Neural cell (in vitro differentiated cells): ENCODE data around the gene AHNAK2. TPM values are rescaled to one million over a fixed set of nuclear protein-coding genes. Genes with fewer than 3 reads are reported as not detected.
"Not testable (repeated sequence)": the region's sequence is repeated elsewhere in the genome, so short reads cannot be mapped to it uniquely, and the experiment has no call there.

ENCODE experiments used
- H2AFZ ChIP-seq: fragments of 200-600, 300-800 bp; sonication (generic), shearing (Covaris generic); 2 replicates; pipeline ENCODE4 v1.6.0; 2014; ENCODE audit warnings: low read depth, mild to moderate bottlenecking, antibody characterized with exemption, low read length, moderate library complexity
- H3F3A ChIP-seq: fragments of 200-600 bp; shearing (Covaris generic); 2 replicates; pipeline ENCODE4 v1.6.1; 2016; ENCODE audit warnings: mild to moderate bottlenecking, moderate library complexity, mixed read lengths, antibody characterized with exemption, low read length; ENCODE audit not compliant: insufficient read depth, poor library complexity, severe bottlenecking
- H3K27ac ChIP-seq: fragments of 200-600, 300-800 bp; sonication (generic), shearing (Covaris generic); 2 replicates; pipeline ENCODE4 v1.5.1; 2014; ENCODE audit warnings: mild to moderate bottlenecking, low read length, moderate library complexity
- H3K27me3 ChIP-seq: fragments of 300-800, 200-600 bp; sonication (generic), shearing (Covaris generic); 2 replicates; pipeline ENCODE4 v1.6.0; 2014; ENCODE audit warnings: mild to moderate bottlenecking, low read depth, low read length, moderate library complexity; ENCODE audit not compliant: insufficient read depth
- H3K36me3 ChIP-seq: fragments of 300-800, 200-600 bp; sonication (generic), shearing (Covaris generic); 2 replicates; pipeline ENCODE4 v1.5.1; 2014; ENCODE audit warnings: mild to moderate bottlenecking, antibody characterized with exemption, low read length, moderate library complexity; ENCODE audit not compliant: insufficient read depth
- H3K4me2 ChIP-seq: fragments of 300-800, 200-600 bp; sonication (generic), shearing (Covaris generic); 2 replicates; pipeline ENCODE4 v1.6.0; 2014; ENCODE audit warnings: mild to moderate bottlenecking, low read length
- H3K4me3 ChIP-seq: fragments of 300-800, 200-600 bp; sonication (generic), shearing (Covaris generic); 2 replicates; pipeline ENCODE4 v1.5.1; 2014; ENCODE audit warnings: mild to moderate bottlenecking, low read length, moderate library complexity
- H3K79me2 ChIP-seq: fragments of 200-600 bp; shearing (Covaris generic); replicated peaks from 2 replicates; pipeline ENCODE4 v1.6.0; 2014; ENCODE audit warnings: mild to moderate bottlenecking, low read length, moderate library complexity; ENCODE audit not compliant: insufficient read depth
- H3K9ac ChIP-seq: fragments of 300-800, 200-600 bp; sonication (generic), shearing (Covaris generic); 2 replicates; pipeline ENCODE4 v1.6.1; 2016; ENCODE audit warnings: mild to moderate bottlenecking, low read length, mixed read lengths
- H3K9me2 ChIP-seq: fragments of 200-600 bp; shearing (Covaris generic); 2 replicates; pipeline ENCODE4 v1.6.1; 2016; ENCODE audit warnings: mild to moderate bottlenecking, low read length, mixed read lengths; ENCODE audit not compliant: insufficient read depth
- H3K9me3 ChIP-seq: fragments of 200-600, 300-800 bp; sonication (generic), shearing (Covaris generic); 2 replicates; pipeline ENCODE4 v1.6.1; 2016; ENCODE audit warnings: mild to moderate bottlenecking, mixed run types, low read length, moderate library complexity, mixed read lengths
- H4K20me1 ChIP-seq: fragments of 200-600 bp; shearing (Covaris generic); 2 replicates; pipeline ENCODE4 v1.6.1; 2016; ENCODE audit warnings: mild to moderate bottlenecking, mixed run types; ENCODE audit not compliant: insufficient read depth
- EP300 ChIP-seq: fragments of 450-650 bp; conservative IDR thresholded peaks from 2 replicates; pipeline ENCODE4 v1.6.1; 2014; ENCODE audit warnings: antibody characterized with exemption, mild to moderate bottlenecking, moderate library complexity; ENCODE audit not compliant: poor library complexity, severe bottlenecking
- EZH2 ChIP-seq: fragments of 200-600, 300-800 bp; shearing (Covaris generic), sonication (generic); IDR thresholded peaks from 2 replicates; pipeline ENCODE4 v1.6.1; 2014; ENCODE audit warnings: antibody characterized with exemption, low read length, borderline replicate concordance, mild to moderate bottlenecking; ENCODE audit not compliant: insufficient read depth, poor library complexity, severe bottlenecking
- MXI1 ChIP-seq: fragments of 450-650 bp; conservative IDR thresholded peaks from 2 replicates; pipeline ENCODE4 v1.6.1; 2014; ENCODE audit warnings: antibody characterized with exemption, mild to moderate bottlenecking; ENCODE audit not compliant: poor library complexity, severe bottlenecking
- POLR2AphosphoS5 ChIP-seq: IDR thresholded peaks from 2 replicates; pipeline ENCODE4 v1.6.1; 2012
- RAD21 ChIP-seq: fragments of 450-650 bp; conservative IDR thresholded peaks from 2 replicates; pipeline ENCODE4 v1.6.1; 2014; ENCODE audit warnings: antibody characterized with exemption, mild to moderate bottlenecking, moderate library complexity
- SMC3 ChIP-seq: fragments of 450-650 bp; conservative IDR thresholded peaks from 2 replicates; pipeline ENCODE4 v1.6.1; 2014; ENCODE audit warnings: antibody characterized with exemption, mild to moderate bottlenecking, moderate library complexity; ENCODE audit not compliant: poor library complexity
- TAF1 ChIP-seq: IDR thresholded peaks from 2 replicates; pipeline ENCODE4 v1.6.1; 2012; ENCODE audit warnings: low read depth
- polyA plus RNA-seq: library from polyadenylated mRNA; depleted of rRNA; stranded (reverse); fragments of >200 nt; gene quantifications from 2 replicates; pipeline ENCODE4 v1.2.3, GENCODE V29; 2014
- TF ChIP-seq, protein P1 (sequence below): fragments of 450-650 bp; IDR thresholded peaks from 2 replicates; pipeline ENCODE4 v1.5.1; 2014; ENCODE audit warnings: antibody characterized with exemption, mild to moderate bottlenecking, moderate library complexity; ENCODE audit not compliant: poor library complexity, severe bottlenecking
- TF ChIP-seq, protein P2 (sequence below): IDR thresholded peaks from 2 replicates; pipeline ENCODE4 v1.6.1; 2012; ENCODE audit warnings: borderline replicate concordance

AHNAK2 gene
- polyA plus RNA-seq, 1 donor from 2014 or later = 1.4 TPM

DNA sequence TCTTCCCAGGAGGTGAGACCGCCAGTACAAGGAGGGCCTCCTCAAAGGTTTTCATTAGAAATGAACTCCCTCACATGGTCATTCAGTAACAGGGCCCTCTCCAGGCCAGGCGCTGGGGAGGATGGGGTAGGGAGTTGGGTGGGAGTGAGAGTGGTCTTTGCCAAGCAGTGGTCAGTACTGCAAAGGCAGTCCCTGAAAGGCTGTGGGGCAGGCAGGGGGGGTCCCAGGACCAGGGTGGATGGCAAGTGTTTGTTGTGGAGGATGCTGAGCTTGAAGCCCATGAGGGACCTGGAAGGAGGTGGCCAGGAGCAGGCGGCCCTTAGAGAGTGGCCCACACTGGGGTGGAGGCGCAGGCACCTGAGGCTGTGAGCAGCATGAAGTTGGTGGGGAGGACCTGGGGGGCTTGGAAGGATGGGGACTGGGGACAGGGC is 87.0 kb downstream of the AHNAK2 start:
- Histone ChIP-seq H3K9ac (no peak overlapping the region), H3K4me3 (no peak overlapping the region), H4K20me1 (no peaks in the 10 kb centered on the region), H3K36me3 (peaks cover 10% of the 10 kb centered on the region), H3K9me2 (no peaks in the 10 kb centered on the region), H3K4me2 (no peak overlapping the region), H3K27ac (no peak overlapping the region), H3F3A (no peaks in the 10 kb centered on the region), H3K9me3 (no peaks in the 10 kb centered on the region), H2AFZ (no peak overlapping the region), H3K79me2 (no peaks in the 10 kb centered on the region), H3K27me3 (no peaks in the 10 kb centered on the region)
- no peak for TF ChIP-seq POLR2AphosphoS5
- no peak for TF ChIP-seq MXI1
- no peak for TF ChIP-seq RAD21
- no peak for TF ChIP-seq EP300
- TF ChIP-seq SMC3 = no peak
- TF ChIP-seq, protein P1, sequence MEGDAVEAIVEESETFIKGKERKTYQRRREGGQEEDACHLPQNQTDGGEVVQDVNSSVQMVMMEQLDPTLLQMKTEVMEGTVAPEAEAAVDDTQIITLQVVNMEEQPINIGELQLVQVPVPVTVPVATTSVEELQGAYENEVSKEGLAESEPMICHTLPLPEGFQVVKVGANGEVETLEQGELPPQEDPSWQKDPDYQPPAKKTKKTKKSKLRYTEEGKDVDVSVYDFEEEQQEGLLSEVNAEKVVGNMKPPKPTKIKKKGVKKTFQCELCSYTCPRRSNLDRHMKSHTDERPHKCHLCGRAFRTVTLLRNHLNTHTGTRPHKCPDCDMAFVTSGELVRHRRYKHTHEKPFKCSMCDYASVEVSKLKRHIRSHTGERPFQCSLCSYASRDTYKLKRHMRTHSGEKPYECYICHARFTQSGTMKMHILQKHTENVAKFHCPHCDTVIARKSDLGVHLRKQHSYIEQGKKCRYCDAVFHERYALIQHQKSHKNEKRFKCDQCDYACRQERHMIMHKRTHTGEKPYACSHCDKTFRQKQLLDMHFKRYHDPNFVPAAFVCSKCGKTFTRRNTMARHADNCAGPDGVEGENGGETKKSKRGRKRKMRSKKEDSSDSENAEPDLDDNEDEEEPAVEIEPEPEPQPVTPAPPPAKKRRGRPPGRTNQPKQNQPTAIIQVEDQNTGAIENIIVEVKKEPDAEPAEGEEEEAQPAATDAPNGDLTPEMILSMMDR = no peak
- no peak for TF ChIP-seq EZH2
- TF ChIP-seq, protein P2, sequence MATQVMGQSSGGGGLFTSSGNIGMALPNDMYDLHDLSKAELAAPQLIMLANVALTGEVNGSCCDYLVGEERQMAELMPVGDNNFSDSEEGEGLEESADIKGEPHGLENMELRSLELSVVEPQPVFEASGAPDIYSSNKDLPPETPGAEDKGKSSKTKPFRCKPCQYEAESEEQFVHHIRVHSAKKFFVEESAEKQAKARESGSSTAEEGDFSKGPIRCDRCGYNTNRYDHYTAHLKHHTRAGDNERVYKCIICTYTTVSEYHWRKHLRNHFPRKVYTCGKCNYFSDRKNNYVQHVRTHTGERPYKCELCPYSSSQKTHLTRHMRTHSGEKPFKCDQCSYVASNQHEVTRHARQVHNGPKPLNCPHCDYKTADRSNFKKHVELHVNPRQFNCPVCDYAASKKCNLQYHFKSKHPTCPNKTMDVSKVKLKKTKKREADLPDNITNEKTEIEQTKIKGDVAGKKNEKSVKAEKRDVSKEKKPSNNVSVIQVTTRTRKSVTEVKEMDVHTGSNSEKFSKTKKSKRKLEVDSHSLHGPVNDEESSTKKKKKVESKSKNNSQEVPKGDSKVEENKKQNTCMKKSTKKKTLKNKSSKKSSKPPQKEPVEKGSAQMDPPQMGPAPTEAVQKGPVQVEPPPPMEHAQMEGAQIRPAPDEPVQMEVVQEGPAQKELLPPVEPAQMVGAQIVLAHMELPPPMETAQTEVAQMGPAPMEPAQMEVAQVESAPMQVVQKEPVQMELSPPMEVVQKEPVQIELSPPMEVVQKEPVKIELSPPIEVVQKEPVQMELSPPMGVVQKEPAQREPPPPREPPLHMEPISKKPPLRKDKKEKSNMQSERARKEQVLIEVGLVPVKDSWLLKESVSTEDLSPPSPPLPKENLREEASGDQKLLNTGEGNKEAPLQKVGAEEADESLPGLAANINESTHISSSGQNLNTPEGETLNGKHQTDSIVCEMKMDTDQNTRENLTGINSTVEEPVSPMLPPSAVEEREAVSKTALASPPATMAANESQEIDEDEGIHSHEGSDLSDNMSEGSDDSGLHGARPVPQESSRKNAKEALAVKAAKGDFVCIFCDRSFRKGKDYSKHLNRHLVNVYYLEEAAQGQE = no peak
- TF ChIP-seq TAF1 = no peak

DNA sequence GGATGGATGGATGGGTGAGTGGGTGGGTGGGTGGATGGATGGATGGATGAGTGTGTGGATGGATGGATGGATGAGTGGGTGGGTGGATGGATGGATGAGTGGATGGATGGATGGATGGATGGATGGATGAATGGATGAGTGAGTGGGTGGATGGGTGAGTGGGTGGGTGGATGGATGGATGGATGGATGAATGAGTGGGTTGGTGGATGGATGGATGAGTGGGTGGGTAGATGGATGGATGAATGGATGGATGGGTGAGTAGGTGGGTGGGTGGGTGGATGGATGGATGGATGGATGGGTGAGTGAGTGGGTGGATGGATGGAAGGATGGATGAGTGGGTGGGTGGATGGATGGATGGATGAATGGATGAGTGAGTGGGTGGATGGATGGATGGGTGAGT is 87.9 kb downstream of the AHNAK2 start:
- H3F3A ChIP-seq, H3K79me2 ChIP-seq, H3K27me3 ChIP-seq, H3K9ac ChIP-seq, H3K9me2 ChIP-seq, H3K4me3 ChIP-seq, H3K4me2 ChIP-seq, H4K20me1 ChIP-seq, H2AFZ ChIP-seq, H3K36me3 ChIP-seq, H3K9me3 ChIP-seq, H3K27ac ChIP-seq: not testable (repeated sequence)

DNA sequence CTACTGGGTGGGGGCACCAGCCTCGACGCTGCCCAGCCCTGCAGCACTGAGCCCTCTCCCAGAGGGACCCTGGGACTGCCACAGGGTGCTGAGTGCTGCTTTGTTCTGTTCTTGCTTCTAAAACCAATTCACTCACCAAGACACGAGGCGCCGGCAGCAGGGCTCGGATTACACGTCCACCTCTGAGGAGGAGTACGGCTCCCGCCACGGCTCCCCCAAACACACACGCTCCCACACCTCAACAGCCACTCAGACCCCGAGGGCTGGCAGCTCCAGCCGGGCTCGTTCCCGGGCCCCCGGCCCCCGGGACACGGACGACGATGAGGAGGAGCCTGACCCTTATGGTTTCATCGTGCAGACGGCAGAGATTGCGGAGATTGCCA is 88.8 kb downstream of the AHNAK2 start:
- Histone ChIP-seq H3K79me2 (no peaks in the 10 kb centered on the region), H3K36me3 (peaks cover 10% of the 10 kb centered on the region)

More for the DNA sequence above, 88.8 kb downstream of the AHNAK2 start:
- no peak overlapping the region for H3K4me3 ChIP-seq
- TF ChIP-seq RAD21 (no peak), SMC3 (no peak), TAF1 (no peak), EZH2 (no peak), POLR2AphosphoS5 (no peak), EP300 (no peak), MXI1 (no peak)
- TF ChIP-seq, protein P2 = no peak
- TF ChIP-seq, protein P1 = no peak
- no peak overlapping the region for H3K4me2 ChIP-seq
- no peaks in the 10 kb centered on the region for H4K20me1 ChIP-seq
- H3K9me2 ChIP-seq = no peaks in the 10 kb centered on the region
- no peaks in the 10 kb centered on the region for H3K9me3 ChIP-seq
- H3K9ac ChIP-seq = no peak overlapping the region
- H3K27me3 ChIP-seq = no peaks in the 10 kb centered on the region
- H3K27ac ChIP-seq = no peak overlapping the region
- H3F3A ChIP-seq = no peaks in the 10 kb centered on the region
- no peak overlapping the region for H2AFZ ChIP-seq
